H9 (cell line): Measurements from ENCODE around the gene C7orf57. TPM values are rescaled to one million over a fixed set of nuclear protein-coding genes. Genes with fewer than 3 reads are reported as not detected.

Source experiments
- DNase-seq: peaks from one replicate; pipeline ENCODE4 v3.0.0-alpha.2; 2017
- H2AFZ ChIP-seq: one replicate; pipeline ENCODE4 v1.6.1; 2013; ENCODE audit warnings: mild to moderate bottlenecking, low read length, control low read depth, moderate library complexity
- H2AK5ac ChIP-seq: 2 replicates; pipeline ENCODE4 v1.6.1; 2013; ENCODE audit warnings: low read length, control low read depth, mixed read lengths; ENCODE audit not compliant: insufficient read length
- H2BK120ac ChIP-seq: one replicate; pipeline ENCODE4 v1.6.1; 2013; ENCODE audit warnings: low read depth, mild to moderate bottlenecking, low read length, control low read depth, inconsistent platforms; ENCODE audit not compliant: poor library complexity, severe bottlenecking
- H2BK12ac ChIP-seq: 2 replicates; pipeline ENCODE4 v1.6.1; 2013; ENCODE audit warnings: low read length, control low read depth, mixed read lengths, low read depth; ENCODE audit not compliant: insufficient read length
- H2BK15ac ChIP-seq: 2 replicates; pipeline ENCODE4 v1.6.1; 2013; ENCODE audit warnings: low read depth, low read length, control low read depth
- H2BK20ac ChIP-seq: one replicate; pipeline ENCODE4 v1.6.1; 2013; ENCODE audit warnings: low read depth, mild to moderate bottlenecking, low read length, control low read depth, inconsistent platforms; ENCODE audit not compliant: poor library complexity, severe bottlenecking
- H2BK5ac ChIP-seq: 2 replicates; pipeline ENCODE4 v1.6.1; 2013; ENCODE audit warnings: low read length, control low read depth, mixed read lengths; ENCODE audit not compliant: insufficient read length
- H3K14ac ChIP-seq: 2 replicates; pipeline ENCODE4 v1.6.1; 2013; ENCODE audit warnings: low read length, control low read depth; ENCODE audit not compliant: insufficient read depth
- H3K18ac ChIP-seq: 2 replicates; pipeline ENCODE4 v1.6.1; 2013; ENCODE audit warnings: low read depth, mild to moderate bottlenecking, mixed read lengths, low read length, control low read depth; ENCODE audit not compliant: insufficient read length
- H3K23ac ChIP-seq: 2 replicates; pipeline ENCODE4 v1.6.1; 2013; ENCODE audit warnings: low read length, control low read depth, mixed read lengths, low read depth; ENCODE audit not compliant: insufficient read length
- H3K23me2 ChIP-seq: 2 replicates; pipeline ENCODE4 v1.6.1; 2013; ENCODE audit warnings: low read depth, mild to moderate bottlenecking, mixed read lengths, low read length, control low read depth; ENCODE audit not compliant: insufficient read length, poor library complexity, severe bottlenecking
- H3K27ac ChIP-seq: 2 replicates; pipeline ENCODE4 v1.5.1; 2013; ENCODE audit warnings: low read length, control low read depth, mixed read lengths, low read depth; ENCODE audit not compliant: insufficient read length
- H3K27me3 ChIP-seq: 2 replicates; pipeline ENCODE4 v1.6.1; 2013; ENCODE audit warnings: low read length, control low read depth, inconsistent platforms; ENCODE audit not compliant: insufficient read depth
- H3K4ac ChIP-seq: 2 replicates; pipeline ENCODE4 v1.6.1; 2013; ENCODE audit warnings: low read depth, mild to moderate bottlenecking, control low read depth, inconsistent platforms, low read length, moderate library complexity
- H3K4me1 ChIP-seq: 2 replicates; pipeline ENCODE4 v1.6.1; 2013; ENCODE audit warnings: low read length, control low read depth, inconsistent platforms; ENCODE audit not compliant: insufficient read depth
- H3K4me2 ChIP-seq: 2 replicates; pipeline ENCODE4 v1.6.1; 2013; ENCODE audit warnings: low read length, control low read depth, mixed read lengths; ENCODE audit not compliant: insufficient read length, insufficient read depth
- H3K56ac ChIP-seq: 2 replicates; pipeline ENCODE4 v1.6.1; 2013; ENCODE audit warnings: low read depth, mild to moderate bottlenecking, mixed read lengths, low read length, control low read depth; ENCODE audit not compliant: insufficient read length
- H3K79me1 ChIP-seq: 2 replicates; pipeline ENCODE4 v1.6.1; 2013; ENCODE audit warnings: low read depth, mild to moderate bottlenecking, moderate library complexity, low read length, control low read depth, inconsistent platforms; ENCODE audit not compliant: insufficient read depth, poor library complexity, severe bottlenecking
- H3K79me2 ChIP-seq: 2 replicates; pipeline ENCODE4 v1.6.1; 2013; ENCODE audit warnings: low read length, control low read depth, inconsistent platforms; ENCODE audit not compliant: insufficient read depth
- H3K9ac ChIP-seq: 2 replicates; pipeline ENCODE4 v1.6.1; 2013; ENCODE audit warnings: low read length, control low read depth, mixed read lengths; ENCODE audit not compliant: insufficient read length; ENCODE audit errors: extremely low read depth
- H3K9me3 ChIP-seq: one replicate; pipeline ENCODE4 v1.6.1; 2013; ENCODE audit warnings: low read depth, low read length, inconsistent platforms; ENCODE audit not compliant: control insufficient read depth
- H3T11ph ChIP-seq: one replicate; pipeline ENCODE4 v1.6.1; 2013; ENCODE audit warnings: mild to moderate bottlenecking, low read length, control low read depth, inconsistent platforms
- H4K20me1 ChIP-seq: one replicate; pipeline ENCODE4 v1.6.1; 2013; ENCODE audit not compliant: control insufficient read depth, insufficient read length, insufficient read depth
- H4K5ac ChIP-seq: 2 replicates; pipeline ENCODE4 v1.6.1; 2013; ENCODE audit warnings: low read depth, mild to moderate bottlenecking, mixed read lengths, low read length, control low read depth; ENCODE audit not compliant: insufficient read length
- H4K8ac ChIP-seq: replicated peaks from 2 replicates; pipeline ENCODE4 v1.6.1; 2013; ENCODE audit warnings: low read length, control low read depth, mixed read lengths, low read depth; ENCODE audit not compliant: insufficient read length
- H4K91ac ChIP-seq: 2 replicates; pipeline ENCODE4 v1.6.1; 2013; ENCODE audit warnings: low read depth, mild to moderate bottlenecking, moderate library complexity, mixed read lengths, low read length, control low read depth; ENCODE audit not compliant: insufficient read length
- H3K27ac Mint-ChIP-seq, 3 experiments: 2 replicates in 2 of 3; 3 replicates in 1 of 3; pipeline ENCODE4 v1.8.0; 2020 to 2021; ENCODE audit warnings: mixed read lengths in 3 of 3, mild to moderate bottlenecking in 1 of 3, moderate library complexity in 1 of 3
- H3K27me3 Mint-ChIP-seq: 2 replicates; pipeline ENCODE4 v1.8.0; 2021; ENCODE audit warnings: low read depth, mild to moderate bottlenecking, moderate library complexity, mixed read lengths
- H3K36me3 Mint-ChIP-seq, 3 experiments: 2 replicates in 2 of 3; 3 replicates in 1 of 3; pipeline ENCODE4 v1.8.0; 2020 to 2021; ENCODE audit warnings: low read depth in 3 of 3, mixed read lengths in 3 of 3; ENCODE audit not compliant: insufficient read depth in 1 of 3
- H3K4me1 Mint-ChIP-seq, 2 experiments: 2 replicates each; pipeline ENCODE4 v1.8.0; 2020; ENCODE audit warnings: mixed read lengths in 2 of 2
- H3K4me3 Mint-ChIP-seq, 2 experiments: 2 replicates in 1 of 2; 3 replicates in 1 of 2; pipeline ENCODE4 v1.8.0; 2020 to 2021; ENCODE audit warnings: mild to moderate bottlenecking in 2 of 2, mixed read lengths in 2 of 2, moderate library complexity in 1 of 2
- H3K9me3 Mint-ChIP-seq, 2 experiments: 2 replicates in 1 of 2; 3 replicates in 1 of 2; pipeline ENCODE4 v1.8.0; 2020; ENCODE audit warnings: mild to moderate bottlenecking in 2 of 2, mixed read lengths in 2 of 2, moderate library complexity in 1 of 2
- WGBS: extraction: QIAGEN DNeasy Blood & Tissue Kit; methylation state at CpG from one replicate; pipeline ENCODE4 v1.1.7; 2013; ENCODE audit warnings: missing lambda C conversion rate, low lambda C conversion rate, mixed read lengths; ENCODE audit not compliant: insufficient read length; ENCODE audit errors: extremely low coverage; 5-methylcytosine and 5-hydroxymethylcytosine counted together
- total RNA-seq: library from RNA; stranded (reverse); gene quantifications from 2 replicates; pipeline ENCODE4 v1.2.1, GENCODE V29; 2021
- TF ChIP-seq, protein P1 (sequence below): fragments of 200-600 bp; sonication (generic); conservative IDR thresholded peaks from 3 replicates; pipeline ENCODE4 v1.8.0; 2021; ENCODE audit warnings: antibody characterized with exemption, mild to moderate bottlenecking

Gene C7orf57
- total RNA-seq, 1 experiment from 2014 or later, result not detected

DNA sequence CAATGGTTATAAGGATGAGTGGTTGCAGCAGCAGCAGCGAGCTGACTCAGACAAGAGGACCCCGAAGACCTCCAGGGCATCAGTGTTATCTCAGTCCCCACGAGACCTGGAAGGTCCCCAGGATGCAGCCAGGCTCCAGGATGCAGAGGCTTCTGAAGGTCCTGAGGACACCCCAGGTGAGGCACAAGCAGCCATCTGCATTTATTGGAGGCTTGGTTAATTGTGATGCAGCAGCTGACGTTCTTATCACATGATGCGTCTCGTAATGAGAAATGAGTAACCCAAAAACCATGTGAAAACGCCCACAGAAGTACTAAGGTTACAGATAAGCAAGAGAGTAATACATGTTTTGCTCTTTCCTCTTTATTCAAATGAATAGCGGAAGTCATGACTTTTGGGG, 17.4 kb downstream of the C7orf57 start:
- TF ChIP-seq, protein P1, sequence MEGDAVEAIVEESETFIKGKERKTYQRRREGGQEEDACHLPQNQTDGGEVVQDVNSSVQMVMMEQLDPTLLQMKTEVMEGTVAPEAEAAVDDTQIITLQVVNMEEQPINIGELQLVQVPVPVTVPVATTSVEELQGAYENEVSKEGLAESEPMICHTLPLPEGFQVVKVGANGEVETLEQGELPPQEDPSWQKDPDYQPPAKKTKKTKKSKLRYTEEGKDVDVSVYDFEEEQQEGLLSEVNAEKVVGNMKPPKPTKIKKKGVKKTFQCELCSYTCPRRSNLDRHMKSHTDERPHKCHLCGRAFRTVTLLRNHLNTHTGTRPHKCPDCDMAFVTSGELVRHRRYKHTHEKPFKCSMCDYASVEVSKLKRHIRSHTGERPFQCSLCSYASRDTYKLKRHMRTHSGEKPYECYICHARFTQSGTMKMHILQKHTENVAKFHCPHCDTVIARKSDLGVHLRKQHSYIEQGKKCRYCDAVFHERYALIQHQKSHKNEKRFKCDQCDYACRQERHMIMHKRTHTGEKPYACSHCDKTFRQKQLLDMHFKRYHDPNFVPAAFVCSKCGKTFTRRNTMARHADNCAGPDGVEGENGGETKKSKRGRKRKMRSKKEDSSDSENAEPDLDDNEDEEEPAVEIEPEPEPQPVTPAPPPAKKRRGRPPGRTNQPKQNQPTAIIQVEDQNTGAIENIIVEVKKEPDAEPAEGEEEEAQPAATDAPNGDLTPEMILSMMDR, result no peak
- H3K4me1 Mint-ChIP-seq, result peaks cover 0 to 10% of the 10 kb centered on the region in 2 experiments; a peak in 1 of 4 replicates
- no CpG with 5 or more reads among the region's 8 CpGs for WGBS
- Histone ChIP-seq H3K9me3 (no peaks in the 10 kb centered on the region), H3K27me3 (no peaks in the 10 kb centered on the region), H3K79me2 (no peaks in the 10 kb centered on the region), H2BK5ac (no peak overlapping the region), H4K91ac (no peak overlapping the region), H3K27ac (no peak overlapping the region), H3K79me1 (no peaks in the 10 kb centered on the region), H3K18ac (no peak overlapping the region), H3K4me2 (no peak overlapping the region), H3K23me2 (no peaks in the 10 kb centered on the region), H2BK15ac (no peak overlapping the region), H2AFZ (no peak overlapping the region), H2BK12ac (no peak overlapping the region), H3K14ac (no peak overlapping the region), H2AK5ac (no peak overlapping the region), H3K9ac (no peak overlapping the region), H3K56ac (no peak overlapping the region), H2BK20ac (no peak overlapping the region), H4K5ac (no peak overlapping the region), H4K20me1 (no peaks in the 10 kb centered on the region), H4K8ac (no peak overlapping the region), H3K4ac (no peak overlapping the region), H3T11ph (no peak overlapping the region), H2BK120ac (no peak overlapping the region), H3K4me1 (no peaks in the 10 kb centered on the region), H3K23ac (no peak overlapping the region)
- peaks cover 0 to 7% of the 10 kb centered on the region in 2 experiments; a peak in 2 of 5 replicates for H3K9me3 Mint-ChIP-seq
- no peak overlapping the region for H3K4me3 Mint-ChIP-seq
- no peaks in the 10 kb centered on the region; the same call in 1 of the 2 replicates for H3K27me3 Mint-ChIP-seq
- DNase-seq, result no peak
- no peak overlapping the region for H3K27ac Mint-ChIP-seq
- H3K36me3 Mint-ChIP-seq, result peaks cover 0 to 4% (median 4%) of the 10 kb centered on the region in 3 experiments; a peak in 2 of 7 replicates
